Bronchial epithelial cell (primary cell): ENCODE results near the gene CR1L. TPM values are rescaled to one million over a fixed set of nuclear protein-coding genes. Genes with fewer than 3 reads are reported as not detected.

ENCODE experiments used
- DNase-seq: peaks from one replicate; pipeline ENCODE4 v3.0.0-alpha.2; 2010; ENCODE audit warnings: low read depth
- FAIRE-seq: peaks from 2 replicates; lab custom pipeline; 2011; peaks lifted over from hg19 to GRCh38; lab: Jason Lieb, UNC
- H3K27me3 ChIP-seq: 2 replicates; pipeline ENCODE4 v1.5.1; 2011; ENCODE audit warnings: low read length; ENCODE audit not compliant: control insufficient read depth, insufficient read depth
- H3K36me3 ChIP-seq: 2 replicates; pipeline ENCODE4 v1.5.1; 2011; ENCODE audit warnings: low read length; ENCODE audit not compliant: control insufficient read depth, insufficient read depth
- H3K4me3 ChIP-seq: 2 replicates; pipeline ENCODE4 v1.5.1; 2011; ENCODE audit warnings: mild to moderate bottlenecking, low read depth, low read length, control low read depth
- CTCF ChIP-seq: IDR thresholded peaks from 2 replicates; pipeline ENCODE4 v1.5.1; 2011; ENCODE audit warnings: mild to moderate bottlenecking, moderate library complexity, low read length, control low read depth, inconsistent platforms; ENCODE audit not compliant: insufficient read depth, severe bottlenecking
- total RNA-seq: library from RNA; depleted of rRNA; stranded (reverse); fragments of >200 nt; gene quantifications from 2 replicates; pipeline ENCODE4 v1.2.1, GENCODE V29; 2014

The CR1L gene
- total RNA-seq, 1 donor from 2014 or later: not detected

- H3K4me3 ChIP-seq: no peak overlapping the region
- no peak for TF ChIP-seq CTCF
- FAIRE-seq (no peak), DNase-seq (no peak)
- H3K36me3 ChIP-seq: no peaks in the 10 kb centered on the region
- H3K27me3 ChIP-seq: no peaks in the 10 kb centered on the region
These were observed 4.3 kb downstream of the CR1L start for GRCh38 chr1:207649210-207649753.

GRCh38 chr1:207649865-207650580, 5.1 kb downstream of the CR1L start:
- FAIRE-seq (no peak), DNase-seq (no peak)
- no peaks in the 10 kb centered on the region for H3K36me3 ChIP-seq
- no peak overlapping the region for H3K4me3 ChIP-seq
- TF ChIP-seq CTCF: no peak
- H3K27me3 ChIP-seq: no peaks in the 10 kb centered on the region

GRCh38 chr1:207651583-207651982, 6.7 kb downstream of the CR1L start:
- DNase-seq: no peak
- H3K4me3 ChIP-seq: no peak overlapping the region
- TF ChIP-seq CTCF: no peak
- FAIRE-seq: no peak
- H3K27me3 ChIP-seq: no peaks in the 10 kb centered on the region
- no peaks in the 10 kb centered on the region for H3K36me3 ChIP-seq

- Histone ChIP-seq H3K4me3 (no peak overlapping the region), H3K36me3 (no peaks in the 10 kb centered on the region), H3K27me3 (no peaks in the 10 kb centered on the region)
- TF ChIP-seq CTCF: no peak
- DNase-seq (peak; percentile 6), FAIRE-seq (no peak)
These were observed 9.4 kb downstream of the CR1L start for GRCh38 chr1:207654320-207654719.

GRCh38 chr1:207658408-207658807, 13.5 kb downstream of the CR1L start:
- no peaks in the 10 kb centered on the region for H3K27me3 ChIP-seq
- DNase-seq (no peak), FAIRE-seq (no peak)
- no peak for TF ChIP-seq CTCF
- H3K4me3 ChIP-seq: no peak overlapping the region
- no peaks in the 10 kb centered on the region for H3K36me3 ChIP-seq
